HEK293T (cell line): ENCODE data around the gene SPATA31D3.
"Not testable (repeated sequence)": the region's sequence is repeated elsewhere in the genome, so short reads cannot be mapped to it uniquely, and the experiment has no call there.

ENCODE experiments used
- CTCF ChIA-PET: fragments of 350-600 bp; formaldehyde crosslinking; extraction: SDS; loops from one replicate; lab custom pipeline; 2021; ENCODE audit warnings: antibody characterized with exemption, inconsistent platforms; lab: Yijun Ruan, JAX
- POLR2A ChIA-PET: fragments of 350-600 bp; formaldehyde crosslinking; extraction: SDS; loops from one replicate; lab custom pipeline; 2020; ENCODE audit warnings: antibody characterized with exemption, inconsistent platforms; lab: Yijun Ruan, JAX
- DNase-seq: peaks from one replicate; pipeline ENCODE4 v3.0.0; 2012; ENCODE audit warnings: mixed read lengths; ENCODE audit errors: extremely low spot score
- ARNT ChIP-seq: fragments of 450-650 bp; IDR thresholded peaks from 2 replicates; pipeline ENCODE4 v1.6.1; 2017; ENCODE audit warnings: mild to moderate bottlenecking
- BHLHE40 ChIP-seq: fragments of 450-650 bp; IDR thresholded peaks from 2 replicates; pipeline ENCODE4 v1.6.1; 2016; ENCODE audit warnings: mild to moderate bottlenecking, moderate library complexity, borderline replicate concordance
- CTBP1 ChIP-seq: fragments of 450-650 bp; IDR thresholded peaks from 2 replicates; pipeline ENCODE4 v1.6.1; 2016; ENCODE audit warnings: borderline replicate concordance
- ELF4 ChIP-seq: fragments of 450-650 bp; IDR thresholded peaks from 2 replicates; pipeline ENCODE4 v1.6.1; 2017; ENCODE audit warnings: antibody characterized with exemption
- FOXA1 ChIP-seq: fragments of 450-650 bp; IDR thresholded peaks from 2 replicates; pipeline ENCODE4 v1.6.1; 2016; ENCODE audit warnings: mild to moderate bottlenecking
- FOXK2 ChIP-seq: fragments of 450-650 bp; IDR thresholded peaks from 2 replicates; pipeline ENCODE4 v1.6.1; 2016; ENCODE audit warnings: mild to moderate bottlenecking
- FOXM1 ChIP-seq: fragments of 450-650 bp; IDR thresholded peaks from 2 replicates; pipeline ENCODE4 v1.6.1; 2017; ENCODE audit warnings: mild to moderate bottlenecking, borderline replicate concordance
- HDGF ChIP-seq: fragments of 450-650 bp; IDR thresholded peaks from 2 replicates; pipeline ENCODE4 v1.6.1; 2017; ENCODE audit warnings: antibody characterized with exemption, borderline replicate concordance
- L3MBTL2 ChIP-seq: fragments of 450-650 bp; conservative IDR thresholded peaks from 2 replicates; pipeline ENCODE4 v1.6.1; 2016; ENCODE audit warnings: mild to moderate bottlenecking
- LEF1 ChIP-seq: fragments of 450-650 bp; IDR thresholded peaks from 2 replicates; pipeline ENCODE4 v1.6.1; 2017; ENCODE audit warnings: mild to moderate bottlenecking, borderline replicate concordance
- NFRKB ChIP-seq: fragments of 450-650 bp; IDR thresholded peaks from 2 replicates; pipeline ENCODE4 v1.6.1; 2016; ENCODE audit warnings: mild to moderate bottlenecking, moderate library complexity
- PKNOX1 ChIP-seq: fragments of 450-650 bp; IDR thresholded peaks from 2 replicates; pipeline ENCODE4 v1.6.1; 2016
- SP1 ChIP-seq: fragments of 450-650 bp; IDR thresholded peaks from 2 replicates; pipeline ENCODE4 v1.6.1; 2017
- SUZ12 ChIP-seq: fragments of 450-650 bp; IDR thresholded peaks from 2 replicates; pipeline ENCODE4 v1.6.1; 2016; ENCODE audit warnings: mild to moderate bottlenecking
- TARDBP ChIP-seq: fragments of 450-650 bp; IDR thresholded peaks from 2 replicates; pipeline ENCODE4 v1.6.1; 2016
- ZNF384 ChIP-seq: fragments of 450-650 bp; IDR thresholded peaks from 2 replicates; pipeline ENCODE4 v1.6.1; 2016

SPATA31D3 gene

GRCh38 chr9:81902626-81903025 is 40.7 kb upstream of the SPATA31D3 start:
- POLR2A ChIA-PET, result no interaction called here
- TF ChIP-seq FOXM1 (no peak), SP1 (no peak), CTBP1 (no peak), HDGF (no peak), ELF4 (no peak), NFRKB (no peak), SUZ12 (no peak), BHLHE40 (no peak), FOXA1 (no peak), L3MBTL2 (no peak), ARNT (no peak), LEF1 (no peak)
- CTCF ChIA-PET, result no interaction called here
- no peak for DNase-seq

GRCh38 chr9:81906671-81907070 is 36.6 kb upstream of the SPATA31D3 start:
- CTCF ChIA-PET, result interaction anchor here (0.6 kb wide), 1 partner anchor 632 kb away, joined by 3 read pairs; no protein-coding TSS in a partner anchor
- DNase-seq, result no peak
- TF ChIP-seq CTBP1 (no peak), FOXK2 (no peak), FOXA1 (no peak), ARNT (no peak), LEF1 (no peak), SUZ12 (no peak), NFRKB (no peak), BHLHE40 (no peak), FOXM1 (no peak), TARDBP (no peak), L3MBTL2 (no peak), ZNF384 (no peak), HDGF (no peak), ELF4 (no peak), SP1 (no peak), PKNOX1 (no peak)

GRCh38 chr9:81912135-81912534 is 31.2 kb upstream of the SPATA31D3 start:
- ChIA-PET CTCF (no interaction called here), POLR2A (no interaction called here)
- TF ChIP-seq FOXA1 (no peak), FOXK2 (no peak), LEF1 (no peak), SUZ12 (no peak), L3MBTL2 (no peak), TARDBP (no peak), BHLHE40 (no peak), HDGF (no peak), ZNF384 (no peak), CTBP1 (no peak), FOXM1 (no peak), NFRKB (no peak), ARNT (no peak), PKNOX1 (no peak)
- DNase-seq, result no peak

More at GRCh38 chr9:81906671-81907070, 36.6 kb upstream of the SPATA31D3 start:
- POLR2A ChIA-PET, result no interaction called here

- POLR2A ChIA-PET, result no interaction called here
- CTCF ChIA-PET, result no interaction called here
Measured at GRCh38 chr9:81915801-81916505, 27.3 kb upstream of the SPATA31D3 start.

GRCh38 chr9:81918507-81918906 is 24.8 kb upstream of the SPATA31D3 start:
- CTCF ChIA-PET, POLR2A ChIA-PET, DNase-seq: not testable (repeated sequence)

More at GRCh38 chr9:81915801-81916505, 27.3 kb upstream of the SPATA31D3 start:
- no peak for TF ChIP-seq FOXM1
- no peak for TF ChIP-seq ELF4
- no peak for TF ChIP-seq SUZ12
- no peak for TF ChIP-seq ARNT
- no peak for TF ChIP-seq CTBP1
- TF ChIP-seq FOXA1, result no peak
- no peak for TF ChIP-seq TARDBP
- no peak for DNase-seq

- DNase-seq, CTCF ChIA-PET, POLR2A ChIA-PET: not testable (repeated sequence)
Measured at GRCh38 chr9:81928305-81928704, 15.0 kb upstream of the SPATA31D3 start, which contains the start of gene SPATA31D4. Gene SPATA31D4 (plus strand): TSS chr9:81928428. CDS start chr9:81928514, 86 bp downstream.

- CTCF ChIA-PET, POLR2A ChIA-PET, DNase-seq: not testable (repeated sequence)
Measured at GRCh38 chr9:81930147-81930546, 13.2 kb upstream of the SPATA31D3 start.

GRCh38 chr9:81933547-81933946 is 9.8 kb upstream of the SPATA31D3 start:
- CTCF ChIA-PET, DNase-seq, POLR2A ChIA-PET: not testable (repeated sequence)

GRCh38 chr9:81948650-81949049 is 5.3 kb downstream of the SPATA31D3 start:
- CTCF ChIA-PET, result interaction anchor here (0.6 kb wide), 1 partner anchor 658 kb away, joined by 4 read pairs; no protein-coding TSS in a partner anchor
- POLR2A ChIA-PET, DNase-seq: not testable (repeated sequence)
